HFFc6 (cell line): ENCODE measurements around the gene NIT2. TPM values are rescaled to one million over a fixed set of nuclear protein-coding genes. Genes with fewer than 3 reads are reported as not detected.

ENCODE experiments used
- DNase-seq: peaks from one replicate; pipeline ENCODE4 v3.0.0-alpha.2; 2018
- H3K27ac Mint-ChIP-seq: 2 replicates; pipeline ENCODE4 v1.8.0; 2020; ENCODE audit warnings: mild to moderate bottlenecking, mixed read lengths
- H3K27me3 Mint-ChIP-seq: 2 replicates; pipeline ENCODE4 v1.8.0; 2021; ENCODE audit warnings: mild to moderate bottlenecking, moderate library complexity, mixed read lengths; ENCODE audit not compliant: insufficient read depth
- H3K36me3 Mint-ChIP-seq: 2 replicates; pipeline ENCODE4 v1.8.0; 2021; ENCODE audit warnings: low read depth, mixed read lengths
- H3K4me1 Mint-ChIP-seq: 2 replicates; pipeline ENCODE4 v1.8.0; 2020; ENCODE audit warnings: low read depth, mixed read lengths
- H3K4me3 Mint-ChIP-seq: 2 replicates; pipeline ENCODE4 v1.8.0; 2020; ENCODE audit warnings: mild to moderate bottlenecking, moderate library complexity, mixed read lengths
- H3K9me3 Mint-ChIP-seq: 2 replicates; pipeline ENCODE4 v1.8.0; 2020; ENCODE audit warnings: mild to moderate bottlenecking, mixed read lengths
- CTCF ChIP-seq: fragments of 200-600 bp; sonication (generic); IDR thresholded peaks from 2 replicates; pipeline ENCODE4 v1.5.0; 2021; ENCODE audit warnings: antibody characterized with exemption, mild to moderate bottlenecking
- total RNA-seq, 6 experiments: library from RNA; stranded (reverse); fragmentation: NEBNext Ultra II Directional; extraction: Animal tissue kit (Norgen Biotek cat#: 25700); gene quantifications; 2 replicates in 1 of 6; 3 replicates in 5 of 6; pipeline ENCODE4 v1.2.3, GENCODE V29; 2021

NIT2 gene
- total RNA-seq, 6 experiments from 2014 or later, result 36.4 to 48.6 (median 42.7) TPM

- no peaks in the 10 kb centered on the region; the same call in 1 of the 2 replicates for H3K27me3 Mint-ChIP-seq
- H3K27ac Mint-ChIP-seq, result no peak overlapping the region
- H3K36me3 Mint-ChIP-seq, result peaks cover 57% of the 10 kb centered on the region
- H3K4me3 Mint-ChIP-seq, result no peak overlapping the region
- DNase-seq, result no peak
- peaks cover 4% of the 10 kb centered on the region; the same call in 1 of the 2 replicates for H3K9me3 Mint-ChIP-seq
- no peak for TF ChIP-seq CTCF
- H3K4me1 Mint-ChIP-seq, result 0 out of 2 replicates have a peak, but pooled peaks cover 5% of the 10 kb centered on the region
These were observed 29.9 kb downstream of the NIT2 start for GRCh38 chr3:100364421-100364820.

- no peak for TF ChIP-seq CTCF
- Mint-ChIP-seq H3K9me3 (peaks cover 4% of the 10 kb centered on the region; the same call in 1 of the 2 replicates), H3K27me3 (no peaks in the 10 kb centered on the region; the same call in 1 of the 2 replicates), H3K4me1 (peaks cover 20% of the 10 kb centered on the region), H3K27ac (no peak overlapping the region), H3K36me3 (peaks cover 60% of the 10 kb centered on the region), H3K4me3 (no peak overlapping the region)
- no peak for DNase-seq
These were observed 31.9 kb downstream of the NIT2 start for GRCh38 chr3:100366424-100366823.

GRCh38 chr3:100368441-100368840 lies 33.9 kb downstream of the NIT2 start:
- no peaks in the 10 kb centered on the region; the same call in 1 of the 2 replicates for H3K27me3 Mint-ChIP-seq
- H3K4me1 Mint-ChIP-seq, result peaks cover 26% of the 10 kb centered on the region
- peaks cover 60% of the 10 kb centered on the region for H3K36me3 Mint-ChIP-seq
- DNase-seq, result no peak
- no peak overlapping the region for H3K27ac Mint-ChIP-seq
- no peak overlapping the region for H3K4me3 Mint-ChIP-seq
- no peak for TF ChIP-seq CTCF
- H3K9me3 Mint-ChIP-seq, result no peaks in the 10 kb centered on the region

- Mint-ChIP-seq H3K27me3 (no peaks in the 10 kb centered on the region; the same call in 1 of the 2 replicates), H3K9me3 (no peaks in the 10 kb centered on the region), H3K4me3 (peak overlapping the region; percentile 40; the same call in 1 of the 2 replicates), H3K27ac (peak overlapping the region; percentile 49), H3K36me3 (peaks cover 57% of the 10 kb centered on the region), H3K4me1 (peaks cover 26% of the 10 kb centered on the region)
- TF ChIP-seq CTCF, result no peak
- DNase-seq, result peak; percentile 8
These were observed 36.2 kb downstream of the NIT2 start for GRCh38 chr3:100370756-100371155.

GRCh38 chr3:100374521-100374920 lies 40.0 kb downstream of the NIT2 start:
- no peak overlapping the region for H3K4me3 Mint-ChIP-seq
- H3K27me3 Mint-ChIP-seq, result no peaks in the 10 kb centered on the region; the same call in 1 of the 2 replicates
- H3K9me3 Mint-ChIP-seq, result no peaks in the 10 kb centered on the region
- H3K36me3 Mint-ChIP-seq, result peaks cover 54% of the 10 kb centered on the region
- H3K27ac Mint-ChIP-seq, result no peak overlapping the region
- TF ChIP-seq CTCF, result no peak
- DNase-seq, result no peak
- H3K4me1 Mint-ChIP-seq, result peaks cover 20% of the 10 kb centered on the region
